BJ (cell line): ENCODE measurements around the gene RIPOR3. TPM values are rescaled to one million over a fixed set of nuclear protein-coding genes. Genes with fewer than 3 reads are reported as not detected.

Experiments used
- CTCF ChIA-PET: fragments of 350-600 bp; formaldehyde crosslinking; extraction: SDS; loops from one replicate; lab custom pipeline; 2021; ENCODE audit warnings: antibody characterized with exemption, inconsistent platforms; lab: Yijun Ruan, JAX
- POLR2A ChIA-PET: fragments of 300-600 bp; sonication (Branson Sonifier 250); formaldehyde crosslinking; extraction: SDS; loops from one replicate; lab custom pipeline; 2021; ENCODE audit warnings: antibody characterized with exemption; lab: Charles Lee
- DNase-seq: peaks from one replicate; pipeline ENCODE4 v3.0.0-alpha.2; 2011; ENCODE audit warnings: low read depth
- H3K27me3 ChIP-seq: 2 replicates; pipeline ENCODE4 v1.6.0; 2011; ENCODE audit warnings: low read length; ENCODE audit not compliant: control insufficient read depth, insufficient read depth
- H3K36me3 ChIP-seq: 2 replicates; pipeline ENCODE4 v1.5.1; 2011; ENCODE audit warnings: low read length; ENCODE audit not compliant: control insufficient read depth, insufficient read depth
- H3K4me3 ChIP-seq: 2 replicates; pipeline ENCODE4 v1.5.1; 2011; ENCODE audit warnings: low read depth, mild to moderate bottlenecking, control low read depth, low read length
- polyA plus RNA-seq: library from polyadenylated mRNA; depleted of rRNA; stranded (reverse); fragments of >200 nt; gene quantifications from 2 replicates; pipeline ENCODE4 v1.2.3, GENCODE V29; 2011
- TF ChIP-seq, protein P1 (sequence below): IDR thresholded peaks from 2 replicates; pipeline ENCODE4 v1.5.1; 2011; ENCODE audit warnings: low read depth, mild to moderate bottlenecking, control low read depth, inconsistent platforms, low read length, moderate library complexity; ENCODE audit not compliant: insufficient read depth

The RIPOR3 gene
- polyA plus RNA-seq, 1 experiment, result 1.2 TPM

GRCh38 chr20:50670126-50670862 is 21.0 kb downstream of the RIPOR3 start:
- Histone ChIP-seq H3K27me3 (peaks cover 2% of the 10 kb centered on the region; the same call in 1 of the 2 replicates), H3K36me3 (no peaks in the 10 kb centered on the region), H3K4me3 (no peak overlapping the region)
- TF ChIP-seq, protein P1, sequence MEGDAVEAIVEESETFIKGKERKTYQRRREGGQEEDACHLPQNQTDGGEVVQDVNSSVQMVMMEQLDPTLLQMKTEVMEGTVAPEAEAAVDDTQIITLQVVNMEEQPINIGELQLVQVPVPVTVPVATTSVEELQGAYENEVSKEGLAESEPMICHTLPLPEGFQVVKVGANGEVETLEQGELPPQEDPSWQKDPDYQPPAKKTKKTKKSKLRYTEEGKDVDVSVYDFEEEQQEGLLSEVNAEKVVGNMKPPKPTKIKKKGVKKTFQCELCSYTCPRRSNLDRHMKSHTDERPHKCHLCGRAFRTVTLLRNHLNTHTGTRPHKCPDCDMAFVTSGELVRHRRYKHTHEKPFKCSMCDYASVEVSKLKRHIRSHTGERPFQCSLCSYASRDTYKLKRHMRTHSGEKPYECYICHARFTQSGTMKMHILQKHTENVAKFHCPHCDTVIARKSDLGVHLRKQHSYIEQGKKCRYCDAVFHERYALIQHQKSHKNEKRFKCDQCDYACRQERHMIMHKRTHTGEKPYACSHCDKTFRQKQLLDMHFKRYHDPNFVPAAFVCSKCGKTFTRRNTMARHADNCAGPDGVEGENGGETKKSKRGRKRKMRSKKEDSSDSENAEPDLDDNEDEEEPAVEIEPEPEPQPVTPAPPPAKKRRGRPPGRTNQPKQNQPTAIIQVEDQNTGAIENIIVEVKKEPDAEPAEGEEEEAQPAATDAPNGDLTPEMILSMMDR, result no peak
- ChIA-PET CTCF (no interaction called here), POLR2A (no interaction called here)
- no peak for DNase-seq

- CTCF ChIA-PET, result no interaction called here
- no peak for DNase-seq
- no peak overlapping the region for H3K4me3 ChIP-seq
- POLR2A ChIA-PET, result no interaction called here
- peaks cover 2% of the 10 kb centered on the region; the same call in 1 of the 2 replicates for H3K27me3 ChIP-seq
- TF ChIP-seq, protein P1, result no peak
- no peaks in the 10 kb centered on the region for H3K36me3 ChIP-seq
These were observed 22.5 kb downstream of the RIPOR3 start for GRCh38 chr20:50668798-50669197.

DNA sequence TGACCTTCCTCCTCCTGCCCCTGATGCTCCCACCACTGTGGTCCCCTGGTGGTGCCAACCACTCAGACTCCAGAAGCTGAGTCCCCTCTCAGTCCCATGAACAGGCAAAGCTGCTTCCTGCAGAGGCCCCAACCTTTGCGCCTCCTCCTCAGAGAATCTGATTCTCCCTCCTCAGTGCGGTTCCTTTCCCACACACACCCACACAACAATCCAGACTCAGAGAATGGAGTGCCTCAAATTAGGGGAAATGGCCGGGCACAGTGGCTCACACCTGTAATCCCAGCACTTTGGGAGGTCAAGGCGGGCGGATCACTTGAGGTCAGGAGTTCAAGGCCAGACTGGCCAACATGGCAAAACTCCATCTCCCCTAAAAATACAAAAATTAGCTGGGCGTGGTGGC is 23.0 kb downstream of the RIPOR3 start:
- TF ChIP-seq, protein P1, result no peak
- H3K36me3 ChIP-seq, result no peaks in the 10 kb centered on the region
- peaks cover 2% of the 10 kb centered on the region; the same call in 1 of the 2 replicates for H3K27me3 ChIP-seq
- no peak for DNase-seq
- ChIA-PET CTCF (no interaction called here), POLR2A (no interaction called here)
- no peak overlapping the region for H3K4me3 ChIP-seq

GRCh38 chr20:50666709-50667298 is 24.5 kb downstream of the RIPOR3 start:
- no peaks in the 10 kb centered on the region for H3K36me3 ChIP-seq
- ChIA-PET POLR2A (no interaction called here), CTCF (interaction anchor here (1.3 to 1.5 kb wide), 3 partner anchors 9 to 47 kb away, joined by 3 to 4 read pairs (median 3); no protein-coding TSS in a partner anchor)
- no peak overlapping the region for H3K4me3 ChIP-seq
- DNase-seq, result no peak
- H3K27me3 ChIP-seq, result peaks cover 2% of the 10 kb centered on the region; the same call in 1 of the 2 replicates
- TF ChIP-seq, protein P1, result no peak

GRCh38 chr20:50664254-50664653 is 27.1 kb downstream of the RIPOR3 start:
- Histone ChIP-seq H3K4me3 (no peak overlapping the region), H3K36me3 (no peaks in the 10 kb centered on the region), H3K27me3 (peaks cover 2% of the 10 kb centered on the region; the same call in 1 of the 2 replicates)
- ChIA-PET POLR2A (no interaction called here), CTCF (interaction anchor here (0.6 kb wide), 1 partner anchor 80 kb away, joined by 3 read pairs; no protein-coding TSS in a partner anchor)
- no peak for DNase-seq
- TF ChIP-seq, protein P1, result no peak
